Measurements from ENCODE around the gene DALRD3. TPM values are rescaled to one million over a fixed set of nuclear protein-coding genes. Genes with fewer than 3 reads are reported as not detected.
A peak's percentile ranks its signal among the peaks of the same experiment; 100 is the strongest.

The DALRD3 gene
- total and polyA plus RNA-seq, 2 experiments from 2014 or later, result 31.0 to 57.7 TPM

GRCh38 chr3:49020330-49021212 lies 2.2 kb upstream of the DALRD3 start:
- Histone ChIP-seq H3K79me2 (replicated peaks; ENCODE audit: insufficient read depth) (peaks cover 18% of the 10 kb centered on the region), H4K20me1 (replicated peaks; ENCODE audit: insufficient read depth) (peaks cover 14% of the 10 kb centered on the region), H3F3A (replicated peaks; ENCODE audit: low read depth) (peaks cover 49% of the 10 kb centered on the region), H3K9me2 (ENCODE audit: insufficient read depth) (no peaks in the 10 kb centered on the region), H3K27me3 (ENCODE audit: insufficient read depth) (no peaks in the 10 kb centered on the region), H3K4me2 (peak overlapping the region; percentile 99), H3K36me3 (ENCODE audit: insufficient read depth) (peaks cover 19% of the 10 kb centered on the region), H2AFZ (peak overlapping the region; percentile 60; the same call in 1 of the 2 replicates), H3K27ac (ENCODE audit: low read depth) (peak overlapping the region; percentile 92), H3K4me3 (peak overlapping the region; percentile 97), H3K4me1 (ENCODE audit: insufficient read depth) (peaks cover 27% of the 10 kb centered on the region; the same call in 1 of the 2 replicates)
- peak overlapping the region; percentile 81; the same call in 1 of the 2 replicates for H3K27ac Mint-ChIP-seq
- peak overlapping the region; percentile 93 for H3K4me3 Mint-ChIP-seq
- TF ChIP-seq EZH2 (IDR thresholded peaks at IDR 0.05; ENCODE audit: low read depth, unreplicated experiment) (no peak), JUNB (IDR thresholded peaks at IDR 0.05; ENCODE audit: unreplicated experiment) (no peak), STAT1 (IDR thresholded peaks at IDR 0.05; ENCODE audit: unreplicated experiment) (no peak), ZNF462 (CRISPR knock-in tag; IDR thresholded peaks at IDR 0.05) (no peak), REST (IDR thresholded peaks at IDR 0.05; ENCODE audit: unreplicated experiment) (no peak), EZH2phosphoT487 (IDR thresholded peaks at IDR 0.05; ENCODE audit: unreplicated experiment) (no peak), POLR2AphosphoS5 (IDR thresholded peaks at IDR 0.05; ENCODE audit: low read depth) (peak; percentile 20; the same call in 1 of the 2 replicates), CREB1 (CRISPR knock-in tag; IDR thresholded peaks at IDR 0.05; ENCODE audit: low read depth) (no peak), NANOG (IDR thresholded peaks at IDR 0.05; ENCODE audit: borderline replicate concordance) (no peak), ZNF331 (CRISPR knock-in tag; IDR thresholded peaks at IDR 0.05; ENCODE audit: low read depth) (no peak), ETS1 (IDR thresholded peaks at IDR 0.05) (no peak), ZNF114 (CRISPR knock-in tag; IDR thresholded peaks at IDR 0.05) (no peak), CTCF (conservative IDR thresholded peaks at IDR 0.05; ENCODE audit: low read depth in 2 of 2) (0 out of 4 replicates have a peak, but pooled peaks of 1 of the 2 experiments have one; percentile 1)
- peak; percentile 66 for DNase-seq (ENCODE audit: low spot score)
- no peaks in the 10 kb centered on the region; the same call in 1 of the 3 replicates for H3K9me3 Mint-ChIP-seq
- peak; percentile 1; the same call in 2 of the 3 replicates for ATAC-seq
- peaks cover 30% of the 10 kb centered on the region for H3K27me3 Mint-ChIP-seq (ENCODE audit: insufficient read depth, low read depth, poor library complexity)
- H3K4me1 Mint-ChIP-seq, result peaks cover 24% of the 10 kb centered on the region
- H3K36me3 Mint-ChIP-seq (ENCODE audit: low read depth), result peaks cover 49% of the 10 kb centered on the region

Data from GM23338 (cell line).